Testis (tissue), 2 donors: ENCODE data around the gene ZHX3.

Experiments
- CTCF ChIP-seq, 3 experiments: fragments of 450-650 bp in 2 of 3; fragments of 200-600 bp in 1 of 3; sonication (generic) in 1 of 3; IDR thresholded peaks; one replicate each; pipeline ENCODE4 v1.5.1; 2016 to 2019; ENCODE audit warnings: antibody characterized with exemption in 3 of 3, mild to moderate bottlenecking in 2 of 3, moderate library complexity in 1 of 3
- POLR2A ChIP-seq: fragments of 450-650 bp; IDR thresholded peaks from one replicate; pipeline ENCODE4 v1.6.1; 2017; ENCODE audit warnings: antibody characterized with exemption, mild to moderate bottlenecking, moderate library complexity

GRCh38 chr20:41363601-41364000 is 46.1 kb upstream of the ZHX3 start:
- no peak for TF ChIP-seq CTCF (IDR thresholded peaks at IDR 0.05)
- no peak for TF ChIP-seq POLR2A
